C4-2B (cell line): Measurements from ENCODE around the gene MFSD2A.

ENCODE experiments used
- ZFX ChIP-seq: fragments of 450-650 bp; IDR thresholded peaks from 2 replicates; pipeline ENCODE4 v1.6.1; 2017
- TF ChIP-seq, protein P1 (sequence below): fragments of 450-650 bp; conservative IDR thresholded peaks from 2 replicates; pipeline ENCODE4 v1.5.1; 2017; ENCODE audit warnings: mild to moderate bottlenecking

DNA sequence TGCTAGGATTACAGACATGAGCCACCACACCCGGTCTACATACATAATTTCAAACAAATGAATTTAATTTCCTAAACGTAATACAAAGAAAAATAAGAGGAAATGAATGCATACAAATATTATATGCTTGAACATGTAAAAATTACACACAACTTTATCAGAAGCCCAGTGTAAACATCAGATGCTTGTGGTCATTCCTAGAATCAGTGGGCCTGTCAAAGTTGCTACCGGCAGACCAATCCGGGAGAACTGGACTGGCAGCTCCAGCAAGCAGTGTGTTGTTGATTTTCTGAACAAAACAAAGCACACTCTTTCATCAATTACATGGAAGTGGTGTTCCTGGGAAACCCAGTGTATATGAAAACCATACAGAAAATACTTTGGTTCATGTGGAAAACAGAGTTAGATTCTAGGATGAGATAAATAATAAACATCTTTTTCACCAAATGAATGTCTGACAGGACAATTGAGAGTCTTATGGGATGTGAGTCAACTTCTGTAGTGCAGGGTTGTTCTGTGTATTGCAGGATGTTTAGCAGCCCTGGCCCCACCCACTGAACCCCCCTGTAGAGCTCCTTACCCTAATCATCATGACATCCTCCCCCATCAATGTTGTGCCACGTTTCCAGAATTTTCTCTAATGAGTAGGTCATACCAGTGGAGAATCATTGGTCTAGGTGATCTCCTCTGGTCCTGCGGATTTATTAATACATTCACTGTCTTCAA lies 33.8 kb downstream of the MFSD2A start:
- TF ChIP-seq, protein P1, sequence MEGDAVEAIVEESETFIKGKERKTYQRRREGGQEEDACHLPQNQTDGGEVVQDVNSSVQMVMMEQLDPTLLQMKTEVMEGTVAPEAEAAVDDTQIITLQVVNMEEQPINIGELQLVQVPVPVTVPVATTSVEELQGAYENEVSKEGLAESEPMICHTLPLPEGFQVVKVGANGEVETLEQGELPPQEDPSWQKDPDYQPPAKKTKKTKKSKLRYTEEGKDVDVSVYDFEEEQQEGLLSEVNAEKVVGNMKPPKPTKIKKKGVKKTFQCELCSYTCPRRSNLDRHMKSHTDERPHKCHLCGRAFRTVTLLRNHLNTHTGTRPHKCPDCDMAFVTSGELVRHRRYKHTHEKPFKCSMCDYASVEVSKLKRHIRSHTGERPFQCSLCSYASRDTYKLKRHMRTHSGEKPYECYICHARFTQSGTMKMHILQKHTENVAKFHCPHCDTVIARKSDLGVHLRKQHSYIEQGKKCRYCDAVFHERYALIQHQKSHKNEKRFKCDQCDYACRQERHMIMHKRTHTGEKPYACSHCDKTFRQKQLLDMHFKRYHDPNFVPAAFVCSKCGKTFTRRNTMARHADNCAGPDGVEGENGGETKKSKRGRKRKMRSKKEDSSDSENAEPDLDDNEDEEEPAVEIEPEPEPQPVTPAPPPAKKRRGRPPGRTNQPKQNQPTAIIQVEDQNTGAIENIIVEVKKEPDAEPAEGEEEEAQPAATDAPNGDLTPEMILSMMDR: no peak
- TF ChIP-seq ZFX: no peak
